GM12865 (cell line): ENCODE data around the gene PDE9A.

Experiments
- DNase-seq: peaks from one replicate; pipeline ENCODE4 v3.0.0; 2010; ENCODE audit warnings: low read depth
- H3K4me3 ChIP-seq: 2 replicates; pipeline ENCODE4 v1.5.1; 2011; ENCODE audit warnings: mild to moderate bottlenecking, low read depth, low read length, control low read depth
- CTCF ChIP-seq: IDR thresholded peaks from 2 replicates; pipeline ENCODE4 v1.5.1; 2011; ENCODE audit warnings: low read length, control low read depth, low read depth, inconsistent platforms; ENCODE audit not compliant: insufficient read depth; ENCODE audit errors: missing control alignments

Gene PDE9A

GRCh38 chr21:42759594-42759927 is 106.1 kb downstream of the PDE9A start:
- DNase-seq: no peak
- TF ChIP-seq CTCF: no peak
- no peak overlapping the region for H3K4me3 ChIP-seq

- no peak for TF ChIP-seq CTCF
- no peak for DNase-seq
- no peak overlapping the region for H3K4me3 ChIP-seq
Observed at GRCh38 chr21:42760361-42760950, 107.0 kb downstream of the PDE9A start.

- DNase-seq: no peak
- TF ChIP-seq CTCF: no peak
- H3K4me3 ChIP-seq: no peak overlapping the region
Observed at GRCh38 chr21:42760951-42761751, 107.7 kb downstream of the PDE9A start.

- DNase-seq: no peak
- H3K4me3 ChIP-seq: no peak overlapping the region
- no peak for TF ChIP-seq CTCF
Observed at GRCh38 chr21:42761776-42762335, 108.4 kb downstream of the PDE9A start.

GRCh38 chr21:42763581-42764442 is 110.4 kb downstream of the PDE9A start:
- no peak for TF ChIP-seq CTCF
- H3K4me3 ChIP-seq: no peak overlapping the region
- no peak for DNase-seq

GRCh38 chr21:42764443-42764760 is 111.0 kb downstream of the PDE9A start:
- no peak for TF ChIP-seq CTCF
- no peak overlapping the region for H3K4me3 ChIP-seq
- DNase-seq: no peak
